IMR-90 (cell line): ENCODE measurements around the gene SLC23A2. TPM values are rescaled to one million over a fixed set of nuclear protein-coding genes. Genes with fewer than 3 reads are reported as not detected.

Source experiments
- ATAC-seq: fragments of 200-7000 bp; cut with Tn5 transposase; 2 replicates; pipeline ENCODE4 v1.9.1; 2020; ENCODE audit warnings: low read depth, mild to moderate bottlenecking, moderate library complexity
- BruUV-seq: library from RNA; stranded (reverse); fragments of 400-500 nt; replicated peaks from 2 replicates; lab custom pipeline; 2021; lab: Mats Ljungman, UMichigan
- CTCF ChIA-PET: fragments of 300-600 bp; formaldehyde crosslinking; extraction: SDS; loops from one replicate; lab custom pipeline; 2021; ENCODE audit warnings: antibody characterized with exemption; lab: Yijun Ruan, JAX
- POLR2A ChIA-PET: fragments of 300-600 bp; sonication (Branson Sonifier 250); formaldehyde crosslinking; loops from one replicate; lab custom pipeline; 2022; ENCODE audit warnings: antibody characterized with exemption; ENCODE audit not compliant: unreplicated experiment; lab: Charles Lee
- DNase-seq: peaks from one replicate; pipeline ENCODE4 v3.0.0; 2013
- H2AFZ ChIP-seq: replicated peaks from 2 replicates; pipeline ENCODE3; 2013; ENCODE audit warnings: low read length, mild to moderate bottlenecking; ENCODE audit not compliant: poor library complexity
- H2AK5ac ChIP-seq: 2 replicates; pipeline ENCODE4 v1.6.1; 2013; ENCODE audit warnings: low read depth, low read length, inconsistent platforms
- H2AK9ac ChIP-seq: replicated peaks from 2 replicates; pipeline ENCODE3; 2013; ENCODE audit warnings: mild to moderate bottlenecking, low read depth, low read length, moderate library complexity; ENCODE audit not compliant: poor library complexity
- H2BK120ac ChIP-seq: 2 replicates; pipeline ENCODE4 v1.6.1; 2013; ENCODE audit warnings: low read depth, low read length, inconsistent platforms
- H2BK15ac ChIP-seq: 3 replicates; pipeline ENCODE4 v1.6.1; 2013; ENCODE audit warnings: low read depth, low read length, inconsistent platforms
- H2BK20ac ChIP-seq: 2 replicates; pipeline ENCODE4 v1.6.1; 2013; ENCODE audit warnings: low read depth, mild to moderate bottlenecking, inconsistent platforms, low read length, moderate library complexity
- H2BK5ac ChIP-seq: 2 replicates; pipeline ENCODE4 v1.6.1; 2013; ENCODE audit warnings: mild to moderate bottlenecking, low read depth, low read length, inconsistent platforms; ENCODE audit not compliant: poor library complexity, severe bottlenecking
- H3K14ac ChIP-seq: replicated peaks from 2 replicates; pipeline ENCODE4 v1.6.1; 2013; ENCODE audit warnings: low read depth, low read length, inconsistent platforms
- H3K18ac ChIP-seq: 2 replicates; pipeline ENCODE4 v1.6.1; 2013; ENCODE audit warnings: low read depth, low read length, control low read depth
- H3K23ac ChIP-seq: 2 replicates; pipeline ENCODE4 v1.6.1; 2013; ENCODE audit warnings: low read depth, low read length, inconsistent platforms
- H3K27ac ChIP-seq: 2 replicates; pipeline ENCODE4 v1.5.1; 2013; ENCODE audit warnings: mild to moderate bottlenecking, control low read depth, low read length; ENCODE audit not compliant: insufficient read depth
- H3K27me3 ChIP-seq: 2 replicates; pipeline ENCODE4 v1.6.1; 2013; ENCODE audit warnings: low read length; ENCODE audit not compliant: control insufficient read depth, insufficient read depth
- H3K36me3 ChIP-seq: 2 replicates; pipeline ENCODE4 v1.6.1; 2013; ENCODE audit warnings: low read length, mixed read lengths; ENCODE audit not compliant: control insufficient read depth, insufficient read depth
- H3K4ac ChIP-seq: 2 replicates; pipeline ENCODE4 v1.6.1; 2013; ENCODE audit warnings: low read depth, low read length, inconsistent platforms
- H3K4me1 ChIP-seq: 2 replicates; pipeline ENCODE4 v1.6.1; 2013; ENCODE audit warnings: low read length, mixed read lengths; ENCODE audit not compliant: control insufficient read depth, insufficient read depth
- H3K4me2 ChIP-seq: 2 replicates; pipeline ENCODE4 v1.6.1; 2013; ENCODE audit warnings: low read depth, mild to moderate bottlenecking, control low read depth, low read length, moderate library complexity
- H3K4me3 ChIP-seq: 2 replicates; pipeline ENCODE4 v1.5.1; 2013; ENCODE audit warnings: low read depth, mild to moderate bottlenecking, control low read depth, low read length, moderate library complexity; ENCODE audit not compliant: insufficient read depth
- H3K56ac ChIP-seq: 2 replicates; pipeline ENCODE4 v1.6.1; 2013; ENCODE audit warnings: low read length, inconsistent platforms; ENCODE audit not compliant: insufficient read depth; ENCODE audit errors: extremely low read depth
- H3K79me1 ChIP-seq, 2 experiments: 2 replicates each; pipeline ENCODE4 v1.6.1; 2013; ENCODE audit warnings: low read length in 2 of 2, inconsistent platforms in 1 of 2, low read depth in 1 of 2
- H3K9ac ChIP-seq: 2 replicates; pipeline ENCODE4 v1.6.1; 2013; ENCODE audit warnings: low read depth, low read length, control low read depth
- H3K9me1 ChIP-seq: 2 replicates; pipeline ENCODE4 v1.6.1; 2013; ENCODE audit warnings: low read length, inconsistent platforms; ENCODE audit not compliant: insufficient read depth
- H3K9me3 ChIP-seq: 2 replicates; pipeline ENCODE4 v1.6.1; 2013; ENCODE audit warnings: low read length; ENCODE audit not compliant: control insufficient read depth, insufficient read depth
- H4K20me1 ChIP-seq: 2 replicates; pipeline ENCODE4 v1.6.1; 2013; ENCODE audit warnings: low read length, inconsistent platforms; ENCODE audit not compliant: insufficient read depth
- H4K5ac ChIP-seq: 2 replicates; pipeline ENCODE4 v1.6.1; 2013; ENCODE audit warnings: mild to moderate bottlenecking, low read depth, low read length, control low read depth
- H4K8ac ChIP-seq, 2 experiments: 2 replicates each; pipeline ENCODE4 v1.6.1; 2013; ENCODE audit warnings: low read depth in 2 of 2, low read length in 2 of 2, control low read depth in 1 of 2, inconsistent platforms in 1 of 2
- H4K91ac ChIP-seq: 2 replicates; pipeline ENCODE4 v1.6.1; 2013; ENCODE audit warnings: low read depth, low read length, inconsistent platforms; ENCODE audit not compliant: insufficient read depth
- CHD1 ChIP-seq: IDR thresholded peaks from 2 replicates; pipeline ENCODE4 v1.6.1; 2012; ENCODE audit warnings: low read depth, low read length, improper control_type of control experiment
- CTCF ChIP-seq: conservative IDR thresholded peaks from 2 replicates; pipeline ENCODE4 v1.5.1; 2012; ENCODE audit warnings: mild to moderate bottlenecking, low read depth, low read length, improper control_type of control experiment
- FOS ChIP-seq: fragments of 150-350 bp; IDR thresholded peaks from 2 replicates; pipeline ENCODE4 v1.6.1; 2016; ENCODE audit warnings: low read depth, low read length
- MAFK ChIP-seq: IDR thresholded peaks from 2 replicates; pipeline ENCODE4 v1.6.1; 2012; ENCODE audit warnings: low read depth, low read length, improper control_type of control experiment
- MAZ ChIP-seq: IDR thresholded peaks from 2 replicates; pipeline ENCODE4 v1.6.1; 2012; ENCODE audit warnings: low read depth, mild to moderate bottlenecking, low read length, improper control_type of control experiment, moderate library complexity, borderline replicate concordance
- MXI1 ChIP-seq: IDR thresholded peaks from 2 replicates; pipeline ENCODE4 v1.6.1; 2012; ENCODE audit warnings: low read depth, mild to moderate bottlenecking, low read length, moderate library complexity, borderline replicate concordance
- NFE2L2 ChIP-seq: fragments of 150-350 bp; IDR thresholded peaks from 2 replicates; pipeline ENCODE4 v1.6.1; 2016; ENCODE audit warnings: low read depth, mild to moderate bottlenecking, low read length
- POLR2A ChIP-seq: IDR thresholded peaks from 2 replicates; pipeline ENCODE4 v1.6.1; 2012; ENCODE audit warnings: mild to moderate bottlenecking, low read depth, low read length
- RAD21 ChIP-seq: IDR thresholded peaks from 2 replicates; pipeline ENCODE4 v1.6.1; 2012; ENCODE audit warnings: low read length, improper control_type of control experiment
- RCOR1 ChIP-seq: IDR thresholded peaks from 2 replicates; pipeline ENCODE4 v1.6.1; 2012; ENCODE audit warnings: mild to moderate bottlenecking, low read length, improper control_type of control experiment; ENCODE audit not compliant: insufficient replicate concordance
- SMC3 ChIP-seq: fragments of 150-350 bp; IDR thresholded peaks from 2 replicates; pipeline ENCODE4 v1.6.1; 2016; ENCODE audit warnings: low read depth, mild to moderate bottlenecking, antibody characterized with exemption, low read length, moderate library complexity
- USF2 ChIP-seq: fragments of 150-350 bp; IDR thresholded peaks from 2 replicates; pipeline ENCODE4 v1.6.1; 2017; ENCODE audit warnings: mild to moderate bottlenecking, antibody characterized with exemption, low read length, low read depth
- WGBS, 2 experiments: methylation state at CpG; one replicate each; pipeline versions ENCODE4 v1.1.5 to v1.1.7; 2013; ENCODE audit warnings: missing lambda C conversion rate in 2 of 2; ENCODE audit not compliant: insufficient read length in 1 of 2; ENCODE audit errors: extremely low coverage in 2 of 2; 5-methylcytosine and 5-hydroxymethylcytosine counted together
- dilution Hi-C: fragments of 300-500 bp; cut with HindIII; formaldehyde crosslinking; loops from one replicate; pipeline ENCODE4 v1.14.3; 2018; ENCODE audit warnings: low sequenced_read_pairs; ENCODE audit not compliant: unreplicated experiment
- in situ Hi-C: fragments of 300-500 bp; cut with MboI; formaldehyde crosslinking; loops from 3 replicates; pipeline ENCODE4 v1.14.3; 2019; ENCODE audit warnings: low sequenced_read_pairs, inconsistent platforms, mixed read lengths
- intact Hi-C: fragments of 100-400 bp; cut with micrococcal nuclease; formaldehyde crosslinking; loops from 2 replicates; pipeline ENCODE4 v1.10.0; 2022
- polyA plus RNA-seq, 3 experiments: library from polyadenylated mRNA; depleted of rRNA; stranded (reverse); fragments of >200 nt; gene quantifications; 2 replicates each; pipeline ENCODE4 v1.2.3, GENCODE V29; 2012; ENCODE audit warnings: low replicate concordance in 1 of 3
- total RNA-seq: library from RNA; depleted of rRNA; stranded (reverse); fragments of >200 nt; gene quantifications from 2 replicates; pipeline ENCODE4 v1.2.3, GENCODE V29; 2012

SLC23A2 gene
- total and polyA plus RNA-seq, 2 of the 4 experiments (the other 2 are of a cell fraction) = 10.2 to 14.4 TPM

- no TSS peak for BruUV-seq
- intact Hi-C loops (no loop called here), dilution Hi-C loops (no loop called here), in situ Hi-C loops (no loop called here)
- H3K27ac ChIP-seq = no peak overlapping the region
- ChIA-PET CTCF (no interaction called here), POLR2A (no interaction called here)
- H3K4ac ChIP-seq = no peak overlapping the region
- H2BK5ac ChIP-seq = no peak overlapping the region
- H3K23ac ChIP-seq = no peak overlapping the region
- H2AFZ ChIP-seq = no peak overlapping the region
- no peak overlapping the region for H4K8ac ChIP-seq
- no peak overlapping the region for H4K91ac ChIP-seq
- no peak for TF ChIP-seq CHD1
- TF ChIP-seq FOS = no peak
- TF ChIP-seq RCOR1 = no peak
- TF ChIP-seq NFE2L2 = no peak
- no peak for TF ChIP-seq CTCF
- no peak for TF ChIP-seq MAZ
- no peak for TF ChIP-seq MAFK
- TF ChIP-seq SMC3 = no peak
- TF ChIP-seq MXI1 = no peak
- no peak for TF ChIP-seq POLR2A
- TF ChIP-seq RAD21 = no peak
- TF ChIP-seq USF2 = no peak
- H3K9ac ChIP-seq = no peak overlapping the region
- no peak overlapping the region for H3K56ac ChIP-seq
- peaks cover 0 to 11% of the 10 kb centered on the region in 2 experiments; a peak in 1 of 4 replicates for H3K79me1 ChIP-seq
- no peak overlapping the region for H2BK120ac ChIP-seq
- H3K4me1 ChIP-seq = peaks cover 8% of the 10 kb centered on the region; the same call in 1 of the 2 replicates
- H3K4me3 ChIP-seq = no peak overlapping the region
- no peak overlapping the region for H2AK5ac ChIP-seq
- H2BK15ac ChIP-seq = no peak overlapping the region
- peaks cover 6% of the 10 kb centered on the region; the same call in 1 of the 2 replicates for H3K36me3 ChIP-seq
- WGBS, 2 experiments = 77% methylated on average over 4 of the region's 8 CpGs; no CpG with 5 or more reads in 1 of the 2 experiments
- no peak overlapping the region for H2AK9ac ChIP-seq
- no peak overlapping the region for H3K14ac ChIP-seq
- ATAC-seq = no peak
- no peak overlapping the region for H3K4me2 ChIP-seq
- DNase-seq = no peak
- no peaks in the 10 kb centered on the region for H3K27me3 ChIP-seq
- H3K9me1 ChIP-seq = peaks cover 11% of the 10 kb centered on the region
- no peak overlapping the region for H4K5ac ChIP-seq
- no peak overlapping the region for H2BK20ac ChIP-seq
- H4K20me1 ChIP-seq = no peaks in the 10 kb centered on the region
- H3K18ac ChIP-seq = no peak overlapping the region
- no peaks in the 10 kb centered on the region for H3K9me3 ChIP-seq
Observed at GRCh38 chr20:4810426-4811019, 190.8 kb downstream of the SLC23A2 start.
